Stimulated activated naive CD4-positive, alpha-beta T cell (primary cell): ENCODE measurements around the gene CHD5.

Experiments used
- DNase-seq, 6 experiments: peaks; one replicate each; lab custom pipeline; 2025; lab: John Stamatoyannopoulos, UW

Gene CHD5

GRCh38 chr1:6202256-6202655, 22.1 kb upstream of the CHD5 start:
- DNase-seq, result no peak

GRCh38 chr1:6200188-6200809, 20.2 kb upstream of the CHD5 start:
- no peak for DNase-seq

- peak; percentile 86 to 97 (median 94) for DNase-seq
Measured at GRCh38 chr1:6199298-6200187, 19.4 kb upstream of the CHD5 start, which contains the start of gene RPL22. RPL22 (minus strand) TSS chr1:6199595; CDS start chr1:6199573, 22 bp downstream.

GRCh38 chr1:6198646-6199297, 18.7 kb upstream of the CHD5 start:
- DNase-seq, result no peak

- DNase-seq, result no peak
Measured at GRCh38 chr1:6197746-6198427, 17.8 kb upstream of the CHD5 start.

GRCh38 chr1:6191968-6192367, 11.8 kb upstream of the CHD5 start:
- no peak for DNase-seq

- DNase-seq, result no peak
Measured at GRCh38 chr1:6188466-6188865, 8.3 kb upstream of the CHD5 start.

- DNase-seq, result peak in 1 of 6 experiments; percentile 9
Measured at GRCh38 chr1:6185635-6186382, 5.7 kb upstream of the CHD5 start.

- no peak for DNase-seq
Measured at GRCh38 chr1:6185151-6185550, 5.0 kb upstream of the CHD5 start.

- no peak for DNase-seq
Measured at GRCh38 chr1:6184083-6184783, 4.1 kb upstream of the CHD5 start.

GRCh38 chr1:6183520-6183989, 3.4 kb upstream of the CHD5 start:
- DNase-seq, result no peak

GRCh38 chr1:6181347-6181770, 1.2 kb upstream of the CHD5 start:
- no peak for DNase-seq

- no peak for DNase-seq
Measured at GRCh38 chr1:6180707-6181311, 688 bp upstream of the CHD5 start.

- no peak for DNase-seq
Measured at GRCh38 chr1:6179564-6180175, 451 bp downstream of the CHD5 start.

- no peak for DNase-seq
Measured at GRCh38 chr1:6178751-6179563, 1.2 kb downstream of the CHD5 start.

- DNase-seq, result no peak
Measured at GRCh38 chr1:6177681-6178380, 2.3 kb downstream of the CHD5 start.

GRCh38 chr1:6176779-6177178, 3.3 kb downstream of the CHD5 start:
- no peak for DNase-seq

GRCh38 chr1:6175411-6175828, 4.7 kb downstream of the CHD5 start:
- no peak for DNase-seq
